ENCODE results near the gene CDC42SE2. TPM values are rescaled to one million over a fixed set of nuclear protein-coding genes. Genes with fewer than 3 reads are reported as not detected.
"Not testable (repeated sequence)": the region's sequence is repeated elsewhere in the genome, so short reads cannot be mapped to it uniquely, and the experiment has no call there.

Gene CDC42SE2
- total RNA-seq, 6 experiments from 2014 or later = 10.3 to 19.8 (median 15.0) TPM

GRCh38 chr5:131304414-131304813, 40.6 kb downstream of the CDC42SE2 start:
- no peak for DNase-seq
- 73% methylated on average over 2 of the region's 2 CpGs for WGBS (ENCODE audit: insufficient coverage, low coverage, low lambda C conversion rate, missing lambda C conversion rate)
- H3K27ac ChIP-seq = no peak overlapping the region
- H3K36me3 ChIP-seq = no peaks in the 10 kb centered on the region
- H3K4me3 ChIP-seq = no peak overlapping the region
- ATAC-seq = no peak
- no peaks in the 10 kb centered on the region for H3K27me3 ChIP-seq
- no peaks in the 10 kb centered on the region for H3K9me3 ChIP-seq
- peaks cover 0 to 5% (median 0%) of the 10 kb centered on the region in 4 donors for H3K4me1 ChIP-seq
- intact Hi-C loops (cut with DNase I) = no loop called here
- no peak for TF ChIP-seq POLR2A (IDR thresholded peaks at IDR 0.05)
- no peak for TF ChIP-seq CTCF (IDR thresholded peaks at IDR 0.05)

GRCh38 chr5:131305138-131305689, 41.4 kb downstream of the CDC42SE2 start:
- no peaks in the 10 kb centered on the region for H3K36me3 ChIP-seq
- no peak overlapping the region for H3K27ac ChIP-seq
- WGBS (ENCODE audit: insufficient coverage, low coverage, low lambda C conversion rate, missing lambda C conversion rate) = 78% methylated on average over 2 of the region's 2 CpGs
- H3K4me3 ChIP-seq = no peak overlapping the region
- TF ChIP-seq POLR2A (IDR thresholded peaks at IDR 0.05) = no peak
- no peak for TF ChIP-seq CTCF (IDR thresholded peaks at IDR 0.05)
- no peaks in the 10 kb centered on the region for H3K27me3 ChIP-seq
- peaks cover 0 to 5% (median 0%) of the 10 kb centered on the region in 4 donors for H3K4me1 ChIP-seq
- ATAC-seq (no peak), DNase-seq (no peak)
- no peaks in the 10 kb centered on the region for H3K9me3 ChIP-seq
- intact Hi-C loops (cut with DNase I) = no loop called here

- Histone ChIP-seq H3K9me3 (no peaks in the 10 kb centered on the region), H3K4me3 (no peak overlapping the region), H3K27ac (no peak overlapping the region), H3K27me3 (no peaks in the 10 kb centered on the region), H3K36me3 (no peaks in the 10 kb centered on the region), H3K4me1 (peaks cover 0 to 5% (median 0%) of the 10 kb centered on the region in 4 donors)
- no peak for DNase-seq
- 48% methylated on average over 2 of the region's 2 CpGs for WGBS (ENCODE audit: insufficient coverage, low coverage, low lambda C conversion rate, missing lambda C conversion rate)
- intact Hi-C loops (cut with DNase I) = no loop called here
- no peak for TF ChIP-seq CTCF (IDR thresholded peaks at IDR 0.05)
- no peak for TF ChIP-seq POLR2A (IDR thresholded peaks at IDR 0.05)
- ATAC-seq = no peak
Measured at GRCh38 chr5:131305906-131306305, 42.1 kb downstream of the CDC42SE2 start.

- intact Hi-C loops (cut with DNase I); H3K4me3 ChIP-seq; ATAC-seq; H3K9me3 ChIP-seq; H3K36me3 ChIP-seq; H3K27ac ChIP-seq; H3K27me3 ChIP-seq: not testable (repeated sequence)
- WGBS (ENCODE audit: insufficient coverage, low coverage, low lambda C conversion rate, missing lambda C conversion rate) = 93% methylated on average over 11 of the region's 16 CpGs
- H3K4me1 ChIP-seq = peaks cover 0 to 16% (median 0%) of the 10 kb centered on the region in 4 donors
- peak in 1 of 3 donors; percentile 29 for DNase-seq
Measured at GRCh38 chr5:131312235-131312772, 48.5 kb downstream of the CDC42SE2 start.

GRCh38 chr5:131316026-131316425, 52.2 kb downstream of the CDC42SE2 start:
- no peak overlapping the region for H3K27ac ChIP-seq
- peaks cover 0 to 16% (median 0%) of the 10 kb centered on the region in 4 donors for H3K4me1 ChIP-seq
- H3K4me3 ChIP-seq = no peak overlapping the region
- no peaks in the 10 kb centered on the region for H3K36me3 ChIP-seq
- intact Hi-C loops (cut with DNase I) = no loop called here
- WGBS (ENCODE audit: insufficient coverage, low coverage, low lambda C conversion rate, missing lambda C conversion rate) = 94% methylated on average over 2 of the region's 2 CpGs
- ATAC-seq (no peak), DNase-seq (no peak)
- H3K9me3 ChIP-seq = no peaks in the 10 kb centered on the region
- no peak for TF ChIP-seq POLR2A (IDR thresholded peaks at IDR 0.05)
- no peak for TF ChIP-seq CTCF (IDR thresholded peaks at IDR 0.05)
- no peaks in the 10 kb centered on the region for H3K27me3 ChIP-seq

Data from right lobe of liver (tissue), 6 donors.